Activated CD4-positive, alpha-beta T cell treated with anti-CD3 and anti-CD28 coated beads for 36 hours (primary cell): ENCODE measurements around the gene CPPED1. TPM values are rescaled to one million over a fixed set of nuclear protein-coding genes. Genes with fewer than 3 reads are reported as not detected.
"Not testable (repeated sequence)": the region's sequence is repeated elsewhere in the genome, so short reads cannot be mapped to it uniquely, and the experiment has no call there.

Experiments used
- ATAC-seq: fragments of 200-7000 bp; cut with Tn5 transposase; one replicate; pipeline ENCODE4 v1.10.0; 2021; ENCODE audit warnings: mild to moderate bottlenecking, moderate library complexity
- CTCF ChIA-PET: fragments of 350-600 bp; sonication (Branson Sonifier 250); formaldehyde crosslinking; loops from one replicate; lab custom pipeline; 2021; ENCODE audit warnings: antibody characterized with exemption; lab: Charles Lee
- POLR2A ChIA-PET: fragments of 350-600 bp; sonication (Branson Sonifier 250); formaldehyde crosslinking; loops from one replicate; lab custom pipeline; 2021; ENCODE audit warnings: antibody characterized with exemption, inconsistent platforms; lab: Charles Lee
- DNase-seq: peaks from one replicate; pipeline ENCODE4 v3.0.0-alpha.2; 2020
- H3K27ac Mint-ChIP-seq: one replicate; pipeline ENCODE4 v1.8.0; 2021; ENCODE audit warnings: mixed read lengths
- H3K27me3 Mint-ChIP-seq: one replicate; pipeline ENCODE4 v1.8.0; 2021; ENCODE audit warnings: mixed read lengths
- H3K36me3 Mint-ChIP-seq: one replicate; pipeline ENCODE4 v1.8.0; 2021; ENCODE audit warnings: low read depth, mixed read lengths
- H3K4me1 Mint-ChIP-seq: one replicate; pipeline ENCODE4 v1.8.0; 2021; ENCODE audit warnings: mixed read lengths
- H3K4me3 Mint-ChIP-seq: one replicate; pipeline ENCODE4 v1.8.0; 2021; ENCODE audit warnings: mild to moderate bottlenecking, moderate library complexity, mixed read lengths
- H3K9me3 Mint-ChIP-seq: one replicate; pipeline ENCODE4 v1.8.0; 2021; ENCODE audit warnings: low read depth, mixed read lengths
- intact Hi-C, 2 experiments: fragments of 100-400 bp; cut with DNase I in 1 of 2; cut with micrococcal nuclease in 1 of 2; formaldehyde crosslinking; loops; one replicate each; pipeline versions ENCODE4 v1.14.2 to v1.15.1; 2022 to 2024; cut with DNase I, micrococcal nuclease
- total RNA-seq, 2 experiments: library from RNA; stranded (reverse); gene quantifications; one replicate each; pipeline ENCODE4 v1.2.3, GENCODE V29; 2021

Gene CPPED1
- total RNA-seq, 2 experiments from 2014 or later: 8.0 to 9.8 TPM

DNA sequence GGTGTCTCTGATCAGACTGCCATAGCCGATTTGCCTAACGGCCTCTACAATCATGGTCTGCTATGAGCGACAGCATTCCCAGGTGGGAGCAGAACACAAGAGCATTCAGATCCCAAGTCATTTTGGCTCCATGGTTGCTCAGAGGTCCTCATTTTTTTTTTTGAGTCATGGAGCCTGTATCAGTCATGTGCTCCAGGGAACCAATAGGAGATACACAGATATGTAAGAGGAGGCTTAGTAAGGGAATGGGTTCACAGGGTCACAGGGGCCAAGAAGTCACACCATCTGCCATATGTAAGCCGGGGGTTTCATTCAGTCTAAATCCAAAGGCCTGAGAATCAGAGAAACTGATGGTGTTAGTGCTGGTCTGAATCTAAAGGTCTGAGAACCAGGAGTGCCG is 36.8 kb downstream of the CPPED1 start:
- H3K4me1 Mint-ChIP-seq: peaks cover 11% of the 10 kb centered on the region
- ChIA-PET POLR2A (no interaction called here), CTCF (interaction anchor here (0.5 to 2.1 kb wide), 2 partner anchors 18 to 40 kb away, joined by 3 to 5 read pairs; no protein-coding TSS in a partner anchor)
- ATAC-seq (no peak), DNase-seq (no peak)
- no peaks in the 10 kb centered on the region for H3K27me3 Mint-ChIP-seq
- no peaks in the 10 kb centered on the region for H3K9me3 Mint-ChIP-seq
- H3K27ac Mint-ChIP-seq: no peak overlapping the region
- H3K36me3 Mint-ChIP-seq: peaks cover 3% of the 10 kb centered on the region
- intact Hi-C loops: no loop called here
- H3K4me3 Mint-ChIP-seq: no peak overlapping the region

DNA sequence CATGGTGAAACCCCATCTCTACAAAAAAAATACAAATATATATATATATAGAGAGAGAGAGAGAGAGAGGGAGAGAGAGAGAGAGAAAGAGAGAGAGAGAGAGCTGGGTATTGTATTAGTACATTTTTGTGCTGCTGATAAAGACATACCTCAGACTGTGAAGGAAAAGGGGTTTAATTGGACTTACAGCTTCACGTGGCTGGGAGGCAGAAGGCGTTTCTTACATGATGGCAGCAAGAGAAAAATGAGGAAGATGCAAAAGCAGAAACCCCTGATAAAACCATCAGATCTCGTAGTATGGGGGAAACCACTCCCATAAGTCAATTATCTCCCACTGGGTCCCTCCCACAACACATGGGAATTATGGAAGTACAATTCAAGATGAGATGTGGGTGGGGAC is 37.5 kb downstream of the CPPED1 start:
- H3K36me3 Mint-ChIP-seq, H3K4me3 Mint-ChIP-seq, intact Hi-C loops, H3K27ac Mint-ChIP-seq, H3K9me3 Mint-ChIP-seq, DNase-seq, ATAC-seq, POLR2A ChIA-PET, H3K27me3 Mint-ChIP-seq: not testable (repeated sequence)
- CTCF ChIA-PET: interaction anchor here (0.5 kb wide), 1 partner anchor 41 kb away, joined by 3 read pairs; no protein-coding TSS in a partner anchor
- peaks cover 11% of the 10 kb centered on the region for H3K4me1 Mint-ChIP-seq

DNA sequence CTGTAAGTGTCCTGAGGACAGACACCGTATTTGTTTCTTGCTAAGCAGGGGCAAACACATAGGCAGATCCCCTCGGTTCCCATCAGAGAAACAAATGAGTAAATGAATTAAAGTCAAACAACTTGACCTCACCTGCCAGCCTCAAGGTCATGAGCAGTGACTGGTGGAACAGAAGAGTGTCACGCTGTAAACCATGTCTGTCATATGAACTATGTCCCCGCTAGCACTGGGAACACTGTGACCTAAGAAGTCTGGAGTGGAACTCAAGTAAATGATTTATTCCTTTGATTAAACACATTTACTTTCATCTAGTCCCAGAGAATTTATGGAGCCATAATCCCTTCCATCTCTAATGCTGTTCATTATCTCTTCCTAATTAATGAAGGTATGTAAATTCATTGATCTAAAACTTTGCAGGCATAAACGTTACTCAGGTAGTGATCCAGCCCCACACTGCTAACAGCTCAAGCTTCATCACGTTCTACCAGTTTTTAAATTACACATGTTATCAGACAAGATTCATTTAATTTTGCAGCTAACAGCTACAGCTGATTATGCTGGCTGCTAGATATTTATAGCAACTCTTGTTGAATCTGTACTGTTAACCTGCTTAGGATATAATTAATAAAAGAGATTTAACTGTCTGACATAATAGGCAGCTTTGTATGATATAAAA is 38.7 kb downstream of the CPPED1 start:
- H3K36me3 Mint-ChIP-seq: no peaks in the 10 kb centered on the region
- no peaks in the 10 kb centered on the region for H3K27me3 Mint-ChIP-seq
- H3K4me1 Mint-ChIP-seq: peaks cover 11% of the 10 kb centered on the region
- ChIA-PET CTCF (no interaction called here), POLR2A (no interaction called here)
- H3K9me3 Mint-ChIP-seq: no peaks in the 10 kb centered on the region
- DNase-seq (no peak), ATAC-seq (no peak)
- no peak overlapping the region for H3K4me3 Mint-ChIP-seq
- intact Hi-C loops: no loop called here
- no peak overlapping the region for H3K27ac Mint-ChIP-seq

DNA sequence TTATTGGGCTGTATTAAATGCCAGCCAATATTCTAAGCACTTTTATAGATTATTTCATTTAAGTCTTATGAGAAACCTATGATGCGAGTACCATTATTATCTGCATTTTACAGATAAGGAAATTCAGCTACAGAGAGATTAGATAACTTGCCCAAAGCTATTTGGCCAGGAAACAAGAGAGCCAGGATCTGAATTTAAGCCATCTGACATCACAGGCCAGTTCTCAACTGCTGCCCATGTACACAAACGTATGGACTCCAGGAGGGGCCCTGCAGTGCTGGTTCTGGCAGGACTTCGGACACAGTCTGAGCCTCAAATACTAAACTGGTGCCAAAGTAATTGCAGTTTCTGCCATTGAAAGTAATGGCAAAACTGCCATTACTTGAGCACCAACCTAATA is 40.2 kb downstream of the CPPED1 start:
- Mint-ChIP-seq H3K36me3 (no peaks in the 10 kb centered on the region), H3K4me3 (no peak overlapping the region), H3K9me3 (no peaks in the 10 kb centered on the region), H3K27me3 (no peaks in the 10 kb centered on the region), H3K4me1 (peaks cover 11% of the 10 kb centered on the region), H3K27ac (no peak overlapping the region)
- CTCF ChIA-PET: interaction anchor here (0.6 kb wide), 1 partner anchor 124 kb away, joined by 3 read pairs; no protein-coding TSS in a partner anchor
- DNase-seq (no peak), ATAC-seq (no peak)
- POLR2A ChIA-PET: no interaction called here
- intact Hi-C loops: no loop called here

- Mint-ChIP-seq H3K36me3 (no peaks in the 10 kb centered on the region), H3K4me3 (no peak overlapping the region), H3K27ac (no peak overlapping the region), H3K27me3 (no peaks in the 10 kb centered on the region), H3K9me3 (no peaks in the 10 kb centered on the region), H3K4me1 (no peaks in the 10 kb centered on the region)
- ATAC-seq (no peak), DNase-seq (no peak)
- POLR2A ChIA-PET: no interaction called here
- intact Hi-C loops: no loop called here
- CTCF ChIA-PET: interaction anchor here (0.7 kb wide), 1 partner anchor 394 kb away, joined by 3 read pairs; no protein-coding TSS in a partner anchor
Observed at GRCh38 chr16:12760819-12761611, 42.7 kb downstream of the CPPED1 start.

GRCh38 chr16:12758670-12759558 is 44.8 kb downstream of the CPPED1 start:
- no peaks in the 10 kb centered on the region for H3K9me3 Mint-ChIP-seq
- intact Hi-C loops: no loop called here
- H3K36me3 Mint-ChIP-seq: no peaks in the 10 kb centered on the region
- ATAC-seq (no peak), DNase-seq (no peak)
- no peaks in the 10 kb centered on the region for H3K27me3 Mint-ChIP-seq
- H3K4me1 Mint-ChIP-seq: no peaks in the 10 kb centered on the region
- H3K27ac Mint-ChIP-seq: no peak overlapping the region
- ChIA-PET CTCF (interaction anchor here (0.6 kb wide), 1 partner anchor 169 kb away, joined by 3 read pairs; no protein-coding TSS in a partner anchor), POLR2A (no interaction called here)
- H3K4me3 Mint-ChIP-seq: no peak overlapping the region

DNA sequence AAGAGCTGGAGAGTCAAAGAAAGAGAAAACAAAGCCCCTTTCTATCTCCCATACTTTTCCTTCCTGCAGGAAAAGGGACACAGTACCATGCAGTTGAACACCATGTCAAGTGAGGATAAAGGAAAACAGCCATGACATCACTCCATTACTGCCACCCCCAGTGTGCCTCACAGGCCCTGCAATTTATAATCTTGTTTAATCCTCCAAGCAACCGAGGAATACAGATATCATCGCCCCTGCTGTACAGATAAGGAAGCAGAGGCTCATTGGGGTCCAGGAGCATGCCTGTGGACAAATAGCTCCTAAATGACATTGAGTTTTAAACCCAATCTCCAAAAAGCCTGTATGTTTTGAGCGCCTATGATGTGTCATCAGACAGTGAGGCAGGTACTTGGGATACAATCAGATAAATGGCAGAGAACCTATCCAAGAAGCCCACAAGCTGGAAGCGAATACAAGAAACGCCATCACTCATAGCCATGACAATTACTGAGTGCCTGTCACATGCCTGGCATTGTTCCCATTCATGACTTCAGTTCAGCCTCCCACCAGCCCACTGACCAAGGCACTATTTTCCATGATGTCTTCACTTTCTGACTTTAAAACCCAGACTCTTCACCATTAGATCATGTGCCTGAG is 45.5 kb downstream of the CPPED1 start:
- H3K27ac Mint-ChIP-seq: no peak overlapping the region
- POLR2A ChIA-PET: no interaction called here
- no peak for DNase-seq
- H3K4me3 Mint-ChIP-seq: no peak overlapping the region
- H3K9me3 Mint-ChIP-seq: no peaks in the 10 kb centered on the region
- no peaks in the 10 kb centered on the region for H3K27me3 Mint-ChIP-seq
- CTCF ChIA-PET: interaction anchor here (0.5 kb wide), 1 partner anchor 1233 kb away, joined by 4 read pairs; no protein-coding TSS in a partner anchor
- H3K4me1 Mint-ChIP-seq: peaks cover under 1% of the 10 kb centered on the region
- H3K36me3 Mint-ChIP-seq: no peaks in the 10 kb centered on the region
- no peak for ATAC-seq
- intact Hi-C loops: no loop called here

DNA sequence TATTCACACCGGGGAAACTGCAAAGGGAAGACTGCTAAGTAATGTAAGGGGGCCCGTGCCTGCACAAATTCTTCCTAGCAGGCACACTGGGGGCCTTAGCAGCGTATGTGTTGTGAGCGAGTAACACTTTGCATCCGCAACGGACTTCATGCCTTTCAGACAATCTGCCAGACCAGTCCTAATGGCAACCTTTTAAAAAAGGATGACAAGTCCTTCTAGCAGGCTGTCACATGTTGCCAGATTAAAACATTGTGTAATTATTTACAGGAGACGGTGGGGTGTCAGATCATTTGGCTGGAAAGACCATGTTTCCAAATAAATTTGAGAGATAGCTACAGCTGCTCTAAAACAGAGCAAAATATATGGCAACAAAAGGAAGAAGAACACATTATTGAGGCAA is 46.1 kb downstream of the CPPED1 start:
- Mint-ChIP-seq H3K27me3 (no peaks in the 10 kb centered on the region), H3K9me3 (no peaks in the 10 kb centered on the region)

GRCh38 chr16:12754824-12755543 is 48.7 kb downstream of the CPPED1 start:
- ChIA-PET CTCF (interaction anchor here (0.6 to 0.9 kb wide), 4 partner anchors 13 to 194 kb away, joined by 3 to 4 read pairs (median 4); no protein-coding TSS in a partner anchor), POLR2A (interaction anchor here (0.6 to 0.7 kb wide), 2 partner anchors 46 to 69 kb away, joined by 3 read pairs; no protein-coding TSS in a partner anchor)
- no peak overlapping the region for H3K27ac Mint-ChIP-seq
- peaks cover 23% of the 10 kb centered on the region for H3K4me1 Mint-ChIP-seq
- DNase-seq (no peak), ATAC-seq (no peak)
- intact Hi-C loops: loop anchor here (5.0 kb wide), 2 partner anchors 108 to 968 kb away; no protein-coding TSS in a partner anchor
- H3K36me3 Mint-ChIP-seq: no peaks in the 10 kb centered on the region
- no peaks in the 10 kb centered on the region for H3K9me3 Mint-ChIP-seq
- no peaks in the 10 kb centered on the region for H3K27me3 Mint-ChIP-seq
- no peak overlapping the region for H3K4me3 Mint-ChIP-seq

More for the DNA sequence above, 46.1 kb downstream of the CPPED1 start:
- CTCF ChIA-PET: no interaction called here
- POLR2A ChIA-PET: no interaction called here
- H3K36me3 Mint-ChIP-seq: no peaks in the 10 kb centered on the region
- no peak overlapping the region for H3K27ac Mint-ChIP-seq
- intact Hi-C loops: no loop called here
- peaks cover 2% of the 10 kb centered on the region for H3K4me1 Mint-ChIP-seq
- ATAC-seq (no peak), DNase-seq (no peak)
- no peak overlapping the region for H3K4me3 Mint-ChIP-seq
